Subcutaneous adipose tissue (tissue), 4 donors: ENCODE measurements around the gene NSG1. TPM values are rescaled to one million over a fixed set of nuclear protein-coding genes. Genes with fewer than 3 reads are reported as not detected.

Source experiments
- CTCF ChIP-seq: fragments of 450-650 bp; IDR thresholded peaks from one replicate; pipeline ENCODE4 v1.5.1; 2016; ENCODE audit warnings: low read depth, mild to moderate bottlenecking, control low read depth, antibody characterized with exemption, moderate library complexity
- total RNA-seq, 4 donors: library from RNA; depleted of rRNA; stranded (reverse); fragments of >200 nt; gene quantifications; one replicate each; pipeline ENCODE4 v1.1.0, GENCODE V29; 2016

The NSG1 gene
- total RNA-seq, 4 donors from 2014 or later, result 0.17 to 0.33 TPM; not detected in 2

- no peak for TF ChIP-seq CTCF
Observed at GRCh38 chr4:4433941-4434340, 47.0 kb downstream of the NSG1 start.

GRCh38 chr4:4436244-4436823, 49.4 kb downstream of the NSG1 start:
- TF ChIP-seq CTCF, result no peak

- no peak for TF ChIP-seq CTCF
Observed at GRCh38 chr4:4437798-4438470, 51.0 kb downstream of the NSG1 start.

- TF ChIP-seq CTCF, result no peak
Observed at GRCh38 chr4:4438891-4439290, 52.0 kb downstream of the NSG1 start.

- TF ChIP-seq CTCF, result no peak
Observed at GRCh38 chr4:4439782-4440181, 52.9 kb downstream of the NSG1 start.

GRCh38 chr4:4440333-4441061, 53.6 kb downstream of the NSG1 start:
- TF ChIP-seq CTCF, result no peak

- TF ChIP-seq CTCF, result no peak
Observed at GRCh38 chr4:4443821-4444220, 56.9 kb downstream of the NSG1 start.
